Caco-2 (cell line): ENCODE data around the gene NCF2. TPM values are rescaled to one million over a fixed set of nuclear protein-coding genes. Genes with fewer than 3 reads are reported as not detected.

Source experiments
- BruUV-seq: library from RNA; stranded (reverse); fragments of 400-500 nt; replicated peaks from 2 replicates; lab custom pipeline; 2021; lab: Mats Ljungman, UMichigan
- CTCF ChIA-PET: fragments of 300-600 bp; sonication (Branson Sonifier 250); formaldehyde crosslinking; loops from one replicate; lab custom pipeline; 2022; ENCODE audit warnings: antibody characterized with exemption; lab: Charles Lee
- POLR2A ChIA-PET: fragments of 300-600 bp; sonication (Branson Sonifier 250); formaldehyde crosslinking; loops from one replicate; lab custom pipeline; 2022; ENCODE audit warnings: antibody characterized with exemption; lab: Charles Lee
- DNase-seq, 2 experiments: peaks; one replicate each; pipeline versions ENCODE4 v3.0.0 to v3.0.0-alpha.2; 2020 to 2022
- H3K27me3 ChIP-seq: replicated peaks from 2 replicates; pipeline ENCODE4 v1.6.0; 2011; ENCODE audit warnings: low read length; ENCODE audit not compliant: control insufficient read depth, insufficient read depth
- H3K36me3 ChIP-seq: 2 replicates; pipeline ENCODE4 v1.5.1; 2011; ENCODE audit warnings: low read length; ENCODE audit not compliant: control insufficient read depth, insufficient read depth
- H3K4me1 ChIP-seq: fragments of 250-450 bp; sonication (Bioruptor Pico); 2 replicates; pipeline ENCODE4 v1.5.1; 2020; ENCODE audit warnings: mild to moderate bottlenecking
- H3K4me3 ChIP-seq: 2 replicates; pipeline ENCODE4 v1.5.1; 2011; ENCODE audit warnings: low read depth, mild to moderate bottlenecking, control low read depth, low read length
- H3K9me3 ChIP-seq: fragments of 250-450 bp; sonication (Bioruptor Pico); 2 replicates; pipeline ENCODE4 v1.5.1; 2020; ENCODE audit warnings: mild to moderate bottlenecking, moderate library complexity
- H3K27ac Mint-ChIP-seq: one replicate; pipeline ENCODE4 v1.8.0; 2022; ENCODE audit warnings: mixed read lengths; ENCODE audit not compliant: unreplicated experiment
- H3K27me3 Mint-ChIP-seq: one replicate; pipeline ENCODE4 v1.8.0; 2022; ENCODE audit warnings: mixed read lengths; ENCODE audit not compliant: insufficient read depth, unreplicated experiment
- H3K36me3 Mint-ChIP-seq: one replicate; pipeline ENCODE4 v1.8.0; 2022; ENCODE audit warnings: mild to moderate bottlenecking, mixed read lengths; ENCODE audit not compliant: insufficient read depth, unreplicated experiment
- H3K4me1 Mint-ChIP-seq: one replicate; pipeline ENCODE4 v1.8.0; 2022; ENCODE audit warnings: low read depth, mixed read lengths; ENCODE audit not compliant: unreplicated experiment
- H3K4me3 Mint-ChIP-seq: one replicate; pipeline ENCODE4 v1.8.0; 2022; ENCODE audit warnings: mild to moderate bottlenecking, moderate library complexity, mixed read lengths; ENCODE audit not compliant: unreplicated experiment
- H3K9me3 Mint-ChIP-seq: one replicate; pipeline ENCODE4 v1.8.0; 2022; ENCODE audit warnings: mixed read lengths; ENCODE audit not compliant: unreplicated experiment
- intact Hi-C: fragments of 100-400 bp; cut with micrococcal nuclease; formaldehyde crosslinking; loops from one replicate; pipeline ENCODE4 v1.10.0; 2022; ENCODE audit not compliant: unreplicated experiment
- total RNA-seq: library from RNA; stranded (reverse); gene quantifications from 2 replicates; pipeline ENCODE4 v1.2.3, GENCODE V29; 2022
- TF ChIP-seq, protein P1 (sequence below), 2 experiments: fragments of 200-600 bp in 1 of 2; IDR thresholded peaks; 1 replicate in 1 of 2; 2 replicates in 1 of 2; pipeline versions ENCODE4 v1.5.1 to v1.8.0; 2011 to 2022; ENCODE audit warnings: antibody characterized with exemption in 1 of 2, control low read depth in 1 of 2, inconsistent platforms in 1 of 2, low read depth in 1 of 2, low read length in 1 of 2, mild to moderate bottlenecking in 1 of 2, moderate library complexity in 1 of 2; ENCODE audit not compliant: insufficient read depth in 1 of 2, severe bottlenecking in 1 of 2, unreplicated experiment in 1 of 2

NCF2 gene
- total RNA-seq, 1 experiment from 2014 or later, result not detected

- Mint-ChIP-seq H3K9me3 (no peaks in the 10 kb centered on the region), H3K4me3 (no peak overlapping the region), H3K36me3 (no peaks in the 10 kb centered on the region), H3K4me1 (no peaks in the 10 kb centered on the region), H3K27ac (peak overlapping the region; percentile 49), H3K27me3 (no peaks in the 10 kb centered on the region)
- POLR2A ChIA-PET, result no interaction called here
- peak; percentile 50 to 59 for DNase-seq
- CTCF ChIA-PET, result interaction anchor here (0.5 to 1.8 kb wide), 11 partner anchors 10 to 329 kb away, joined by 3 to 16 read pairs (median 5); no protein-coding TSS in a partner anchor
- TF ChIP-seq, protein P1, sequence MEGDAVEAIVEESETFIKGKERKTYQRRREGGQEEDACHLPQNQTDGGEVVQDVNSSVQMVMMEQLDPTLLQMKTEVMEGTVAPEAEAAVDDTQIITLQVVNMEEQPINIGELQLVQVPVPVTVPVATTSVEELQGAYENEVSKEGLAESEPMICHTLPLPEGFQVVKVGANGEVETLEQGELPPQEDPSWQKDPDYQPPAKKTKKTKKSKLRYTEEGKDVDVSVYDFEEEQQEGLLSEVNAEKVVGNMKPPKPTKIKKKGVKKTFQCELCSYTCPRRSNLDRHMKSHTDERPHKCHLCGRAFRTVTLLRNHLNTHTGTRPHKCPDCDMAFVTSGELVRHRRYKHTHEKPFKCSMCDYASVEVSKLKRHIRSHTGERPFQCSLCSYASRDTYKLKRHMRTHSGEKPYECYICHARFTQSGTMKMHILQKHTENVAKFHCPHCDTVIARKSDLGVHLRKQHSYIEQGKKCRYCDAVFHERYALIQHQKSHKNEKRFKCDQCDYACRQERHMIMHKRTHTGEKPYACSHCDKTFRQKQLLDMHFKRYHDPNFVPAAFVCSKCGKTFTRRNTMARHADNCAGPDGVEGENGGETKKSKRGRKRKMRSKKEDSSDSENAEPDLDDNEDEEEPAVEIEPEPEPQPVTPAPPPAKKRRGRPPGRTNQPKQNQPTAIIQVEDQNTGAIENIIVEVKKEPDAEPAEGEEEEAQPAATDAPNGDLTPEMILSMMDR (IDR thresholded peaks at IDR 0.05; ENCODE audit: insufficient read depth in 1 of 2, low read depth in 1 of 2, low read length in 1 of 2, severe bottlenecking in 1 of 2, unreplicated experiment in 1 of 2), result peak; percentile 41 to 61
- no TSS peak for BruUV-seq
- Histone ChIP-seq H3K4me1 (no peaks in the 10 kb centered on the region), H3K4me3 (no peak overlapping the region), H3K36me3 (no peaks in the 10 kb centered on the region), H3K27me3 (no peaks in the 10 kb centered on the region), H3K9me3 (no peaks in the 10 kb centered on the region)
- intact Hi-C loops, result loop anchor here (1.0 kb wide), 3 partner anchors 14 to 307 kb away; no protein-coding TSS in a partner anchor
Observed at GRCh38 chr1:183609313-183609712, 19.1 kb upstream of the NCF2 start.

DNA sequence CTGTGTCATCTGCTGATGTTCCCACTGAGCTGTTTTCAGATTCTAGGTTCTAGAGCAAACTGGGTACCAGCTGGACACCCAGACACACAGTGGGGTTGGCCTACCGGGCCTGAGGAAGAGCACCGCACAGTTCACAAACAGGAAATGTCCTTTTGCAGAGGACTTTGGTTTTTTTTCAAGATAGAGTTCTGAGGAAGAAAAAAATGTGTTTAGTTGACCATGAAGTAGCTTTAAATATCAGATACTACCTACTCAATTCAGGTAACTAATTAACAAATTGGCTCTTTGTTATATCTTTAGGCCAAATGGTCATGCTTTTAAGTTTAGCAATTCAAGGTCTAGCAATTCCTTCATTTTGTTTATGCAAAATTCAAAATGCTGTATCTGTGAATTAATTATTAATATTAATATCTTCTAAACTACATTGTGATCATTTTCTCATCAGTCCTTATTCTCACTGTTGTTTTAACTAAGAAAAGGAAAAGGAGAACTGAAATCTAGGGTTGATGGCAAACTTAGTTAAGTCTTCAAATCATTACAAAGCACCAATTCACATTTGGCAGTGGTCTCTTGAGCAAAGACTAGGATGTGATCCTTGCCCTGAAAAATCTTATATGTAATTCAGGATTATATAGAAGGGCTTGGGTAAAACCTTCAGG lies 17.2 kb upstream of the NCF2 start:
- no peaks in the 10 kb centered on the region for H3K9me3 Mint-ChIP-seq
- ChIA-PET CTCF (interaction anchor here (0.6 kb wide), 1 partner anchor 77 kb away, joined by 3 read pairs; no protein-coding TSS in a partner anchor), POLR2A (no interaction called here)
- no peak overlapping the region for H3K4me3 ChIP-seq
- no peaks in the 10 kb centered on the region for H3K36me3 Mint-ChIP-seq
- no peaks in the 10 kb centered on the region for H3K27me3 Mint-ChIP-seq
- H3K27me3 ChIP-seq, result no peaks in the 10 kb centered on the region
- TF ChIP-seq, protein P1 (IDR thresholded peaks at IDR 0.05; ENCODE audit: insufficient read depth in 1 of 2, low read depth in 1 of 2, low read length in 1 of 2, severe bottlenecking in 1 of 2, unreplicated experiment in 1 of 2), result no peak
- no peak for DNase-seq
- H3K27ac Mint-ChIP-seq, result no peak overlapping the region
- H3K36me3 ChIP-seq, result no peaks in the 10 kb centered on the region
- peaks cover 7% of the 10 kb centered on the region for H3K4me1 Mint-ChIP-seq
- BruUV-seq, result no TSS peak
- no peak overlapping the region for H3K4me3 Mint-ChIP-seq
- H3K9me3 ChIP-seq, result no peaks in the 10 kb centered on the region
- intact Hi-C loops, result no loop called here
- no peaks in the 10 kb centered on the region for H3K4me1 ChIP-seq

DNA sequence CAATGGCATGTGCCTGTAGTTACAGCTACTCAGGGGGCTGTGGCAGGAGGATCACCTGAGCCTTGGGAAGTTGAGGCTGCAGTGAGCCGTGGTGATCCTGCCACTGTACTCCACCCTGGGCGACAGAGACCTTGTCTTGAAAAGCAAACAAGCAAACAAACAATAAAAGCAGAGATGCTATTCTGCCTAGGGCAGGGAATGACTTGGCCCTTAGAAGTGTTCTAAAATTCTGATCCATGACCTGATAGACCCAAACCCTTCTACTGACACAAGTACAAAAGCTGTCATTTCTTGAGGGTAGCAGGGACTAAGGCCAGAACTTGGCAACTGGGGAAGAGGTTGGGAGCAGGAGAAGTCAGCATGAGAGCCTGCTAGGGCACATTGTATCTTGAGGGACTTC lies 15.6 kb upstream of the NCF2 start:
- Mint-ChIP-seq H3K36me3 (no peaks in the 10 kb centered on the region), H3K4me1 (peaks cover 7% of the 10 kb centered on the region), H3K4me3 (no peak overlapping the region), H3K9me3 (no peaks in the 10 kb centered on the region), H3K27me3 (no peaks in the 10 kb centered on the region), H3K27ac (no peak overlapping the region)
- H3K4me3 ChIP-seq, result no peak overlapping the region
- no peaks in the 10 kb centered on the region for H3K4me1 ChIP-seq
- intact Hi-C loops, result no loop called here
- BruUV-seq, result no TSS peak
- H3K9me3 ChIP-seq, result no peaks in the 10 kb centered on the region
- no peaks in the 10 kb centered on the region for H3K27me3 ChIP-seq
- H3K36me3 ChIP-seq, result no peaks in the 10 kb centered on the region
- POLR2A ChIA-PET, result no interaction called here
- CTCF ChIA-PET, result no interaction called here
- no peak for DNase-seq
- TF ChIP-seq, protein P1 (IDR thresholded peaks at IDR 0.05; ENCODE audit: insufficient read depth in 1 of 2, low read depth in 1 of 2, low read length in 1 of 2, severe bottlenecking in 1 of 2, unreplicated experiment in 1 of 2), result no peak
